G401 (cell line): ENCODE results near the gene PTPRO. TPM values are rescaled to one million over a fixed set of nuclear protein-coding genes. Genes with fewer than 3 reads are reported as not detected.
A peak's percentile ranks its signal among the peaks of the same experiment; 100 is the strongest.

Experiments used
- DNase-seq: peaks from one replicate; pipeline ENCODE4 v3.0.0-alpha.2; 2015; ENCODE audit warnings: low spot score
- in situ Hi-C: cut with HindIII; loops from 2 replicates; pipeline ENCODE4 v1.10.0; 2016; ENCODE audit warnings: low sequenced_read_pairs, mixed read lengths
- total RNA-seq: library from RNA; depleted of rRNA; stranded (reverse); fragments of >200 nt; shearing (Covaris generic); gene quantifications from 2 replicates; pipeline ENCODE4 v1.2.3, GENCODE V29; 2014

The PTPRO gene
- total RNA-seq, 1 experiment from 2014 or later, result not detected

- DNase-seq, result no peak
- in situ Hi-C loops, result no loop called here
Observed at GRCh38 chr12:15497671-15498292, 175.5 kb downstream of the PTPRO start.

GRCh38 chr12:15502211-15502610, 179.9 kb downstream of the PTPRO start:
- no peak for DNase-seq
- in situ Hi-C loops, result no loop called here

GRCh38 chr12:15505616-15506015, 183.3 kb downstream of the PTPRO start:
- in situ Hi-C loops, result no loop called here
- DNase-seq, result no peak

- in situ Hi-C loops, result no loop called here
- no peak for DNase-seq
Observed at GRCh38 chr12:15515010-15515409, 192.7 kb downstream of the PTPRO start.

GRCh38 chr12:15520083-15520482, 197.8 kb downstream of the PTPRO start:
- in situ Hi-C loops, result no loop called here
- DNase-seq, result no peak

- DNase-seq, result no peak
- in situ Hi-C loops, result no loop called here
Observed at GRCh38 chr12:15520844-15521243, 198.5 kb downstream of the PTPRO start.

GRCh38 chr12:15522574-15523187, 200.4 kb downstream of the PTPRO start:
- in situ Hi-C loops, result no loop called here
- DNase-seq, result peak; percentile 42

- DNase-seq, result no peak
- in situ Hi-C loops, result no loop called here
Observed at GRCh38 chr12:15525441-15525840, 203.1 kb downstream of the PTPRO start.

- DNase-seq, result no peak
- in situ Hi-C loops, result no loop called here
Observed at GRCh38 chr12:15526033-15526432, 203.7 kb downstream of the PTPRO start.

- DNase-seq, result no peak
- in situ Hi-C loops, result no loop called here
Observed at GRCh38 chr12:15527201-15528080, 205.1 kb downstream of the PTPRO start.

- in situ Hi-C loops, result no loop called here
Observed at GRCh38 chr12:15528666-15529065, 206.4 kb downstream of the PTPRO start.

GRCh38 chr12:15530361-15530760, 208.1 kb downstream of the PTPRO start:
- DNase-seq, result no peak
- in situ Hi-C loops, result no loop called here

More at GRCh38 chr12:15528666-15529065, 206.4 kb downstream of the PTPRO start:
- DNase-seq, result no peak

- DNase-seq, result peak; percentile 8
- in situ Hi-C loops, result no loop called here
Observed at GRCh38 chr12:15532364-15532977, 210.2 kb downstream of the PTPRO start.

- in situ Hi-C loops, result no loop called here
- DNase-seq, result no peak
Observed at GRCh38 chr12:15534322-15534721, 212.0 kb downstream of the PTPRO start.

GRCh38 chr12:15534874-15535273, 212.6 kb downstream of the PTPRO start:
- in situ Hi-C loops, result no loop called here
- no peak for DNase-seq

GRCh38 chr12:15535352-15535781, 213.1 kb downstream of the PTPRO start:
- in situ Hi-C loops, result no loop called here
- DNase-seq, result no peak

- in situ Hi-C loops, result no loop called here
- no peak for DNase-seq
Observed at GRCh38 chr12:15536446-15536845, 214.1 kb downstream of the PTPRO start.

- no peak for DNase-seq
- in situ Hi-C loops, result no loop called here
Observed at GRCh38 chr12:15538881-15539280, 216.6 kb downstream of the PTPRO start.

GRCh38 chr12:15540005-15540404, 217.7 kb downstream of the PTPRO start:
- no peak for DNase-seq
- in situ Hi-C loops, result no loop called here

- no peak for DNase-seq
- in situ Hi-C loops, result no loop called here
Observed at GRCh38 chr12:15540469-15540872, 218.2 kb downstream of the PTPRO start.
